Suprapubic skin (tissue), 4 donors: ENCODE results near the gene CEBPG. TPM values are rescaled to one million over a fixed set of nuclear protein-coding genes. Genes with fewer than 3 reads are reported as not detected.

ENCODE experiments used
- DNase-seq, 2 donors: peaks; one replicate each; pipeline ENCODE4 v3.0.0-alpha.2; 2019; ENCODE audit warnings: low spot score in 2 of 2
- H3K27ac ChIP-seq: fragments of 200-600 bp; sonication (generic); one replicate; pipeline ENCODE4 v1.5.1; 2019
- H3K27me3 ChIP-seq: fragments of 200-600 bp; sonication (generic); one replicate; pipeline ENCODE4 v1.5.1; 2019
- H3K36me3 ChIP-seq: fragments of 200-600 bp; sonication (generic); one replicate; pipeline ENCODE4 v1.5.1; 2019
- H3K4me1 ChIP-seq: fragments of 200-600 bp; sonication (generic); one replicate; pipeline ENCODE4 v1.5.1; 2019
- H3K4me3 ChIP-seq: fragments of 200-600 bp; sonication (generic); one replicate; pipeline ENCODE4 v1.5.1; 2019; ENCODE audit warnings: mild to moderate bottlenecking
- H3K9me3 ChIP-seq: fragments of 200-600 bp; sonication (generic); one replicate; pipeline ENCODE4 v1.5.1; 2019
- CTCF ChIP-seq, 2 donors: fragments of 200-600 bp in 1 of 2; fragments of 450-650 bp in 1 of 2; sonication (generic) in 1 of 2; IDR thresholded peaks; one replicate each; pipeline ENCODE4 v1.5.1; 2016 to 2019; ENCODE audit warnings: antibody characterized with exemption in 2 of 2, mild to moderate bottlenecking in 1 of 2, moderate library complexity in 1 of 2
- EP300 ChIP-seq: sonication (generic); formaldehyde crosslinking; IDR thresholded peaks from one replicate; pipeline ENCODE4 v1.6.1; 2017; ENCODE audit warnings: antibody characterized with exemption
- POLR2A ChIP-seq, 2 donors: fragments of 450-650 bp; IDR thresholded peaks; one replicate each; pipeline ENCODE4 v1.6.1; 2017; ENCODE audit warnings: antibody characterized with exemption in 2 of 2, mild to moderate bottlenecking in 2 of 2, moderate library complexity in 2 of 2
- POLR2AphosphoS5 ChIP-seq, 3 donors: sonication (generic); formaldehyde crosslinking; IDR thresholded peaks; one replicate each; pipeline ENCODE4 v1.6.1; 2017; ENCODE audit warnings: antibody characterized with exemption in 3 of 3
- WGBS: methylation state at CpG from one replicate; pipeline ENCODE4 v1.1.5; 2018; 5-methylcytosine and 5-hydroxymethylcytosine counted together
- total RNA-seq, 4 donors: library from RNA; depleted of rRNA; stranded (reverse); fragments of >200 nt; gene quantifications; one replicate each; pipeline ENCODE4 v1.1.0, GENCODE V29; 2016

The CEBPG gene
- total RNA-seq, 4 donors from 2014 or later, result 37.7 to 63.0 (median 45.2) TPM

- H3K36me3 ChIP-seq, result peaks cover 20% of the 10 kb centered on the region
- no peak overlapping the region for H3K4me3 ChIP-seq
- peak in 1 of 2 donors; percentile 64 for DNase-seq
- H3K27ac ChIP-seq, result no peak overlapping the region
- H3K27me3 ChIP-seq, result no peaks in the 10 kb centered on the region
- H3K9me3 ChIP-seq, result no peaks in the 10 kb centered on the region
- TF ChIP-seq POLR2AphosphoS5 (IDR thresholded peaks at IDR 0.05), result no peak
- TF ChIP-seq EP300, result no peak
- no peak for TF ChIP-seq POLR2A (IDR thresholded peaks at IDR 0.05)
- no peak for TF ChIP-seq CTCF (IDR thresholded peaks at IDR 0.05)
- WGBS, result 76% methylated on average over 6 of the region's 6 CpGs
- H3K4me1 ChIP-seq, result peaks cover 47% of the 10 kb centered on the region
These were observed 12.4 kb downstream of the CEBPG start for GRCh38 chr19:33385956-33386355.

- WGBS, result 80% methylated on average over 15 of the region's 15 CpGs
- H3K4me1 ChIP-seq, result peaks cover 51% of the 10 kb centered on the region
- H3K36me3 ChIP-seq, result peaks cover 20% of the 10 kb centered on the region
- no peak for TF ChIP-seq CTCF (IDR thresholded peaks at IDR 0.05)
- no peak for TF ChIP-seq POLR2A (IDR thresholded peaks at IDR 0.05)
- no peak for TF ChIP-seq POLR2AphosphoS5 (IDR thresholded peaks at IDR 0.05)
- TF ChIP-seq EP300, result no peak
- no peaks in the 10 kb centered on the region for H3K27me3 ChIP-seq
- DNase-seq, result peak; percentile 61 to 77
- no peak overlapping the region for H3K27ac ChIP-seq
- H3K9me3 ChIP-seq, result no peaks in the 10 kb centered on the region
- no peak overlapping the region for H3K4me3 ChIP-seq
These were observed 12.9 kb downstream of the CEBPG start for GRCh38 chr19:33386361-33386858.

GRCh38 chr19:33387351-33388230 is 14.1 kb downstream of the CEBPG start:
- Histone ChIP-seq H3K4me1 (peaks cover 63% of the 10 kb centered on the region), H3K36me3 (peaks cover 20% of the 10 kb centered on the region)
- 97% methylated on average over 26 of the region's 39 CpGs for WGBS

GRCh38 chr19:33388231-33388724 is 14.8 kb downstream of the CEBPG start:
- Histone ChIP-seq H3K27ac (peak overlapping the region; percentile 76), H3K9me3 (no peaks in the 10 kb centered on the region), H3K27me3 (no peaks in the 10 kb centered on the region), H3K4me3 (no peak overlapping the region), H3K36me3 (peaks cover 20% of the 10 kb centered on the region), H3K4me1 (peaks cover 70% of the 10 kb centered on the region)
- no peak for TF ChIP-seq POLR2A (IDR thresholded peaks at IDR 0.05)
- TF ChIP-seq POLR2AphosphoS5 (IDR thresholded peaks at IDR 0.05), result no peak
- TF ChIP-seq CTCF (IDR thresholded peaks at IDR 0.05), result no peak
- no peak for TF ChIP-seq EP300
- DNase-seq, result peak in 1 of 2 donors; percentile 57
- WGBS, result no CpG with 5 or more reads among the region's 13 CpGs

More at GRCh38 chr19:33387351-33388230, 14.1 kb downstream of the CEBPG start:
- H3K27me3 ChIP-seq, result no peaks in the 10 kb centered on the region
- DNase-seq, result peak in 1 of 2 donors; percentile 63
- H3K27ac ChIP-seq, result no peak overlapping the region
- TF ChIP-seq CTCF (IDR thresholded peaks at IDR 0.05) (no peak), POLR2AphosphoS5 (IDR thresholded peaks at IDR 0.05) (no peak), EP300 (no peak), POLR2A (IDR thresholded peaks at IDR 0.05) (no peak)
- no peak overlapping the region for H3K4me3 ChIP-seq
- no peaks in the 10 kb centered on the region for H3K9me3 ChIP-seq
